Panc1 (cell line): Measurements from ENCODE around the gene SLX4IP. TPM values are rescaled to one million over a fixed set of nuclear protein-coding genes. Genes with fewer than 3 reads are reported as not detected.
"Not testable (repeated sequence)": the region's sequence is repeated elsewhere in the genome, so short reads cannot be mapped to it uniquely, and the experiment has no call there.

Experiments
- ATAC-seq: fragments of 200-7000 bp; cut with Tn5 transposase; 2 replicates; pipeline ENCODE4 v1.9.1; 2020; ENCODE audit warnings: mild to moderate bottlenecking, moderate library complexity
- BruUV-seq: library from RNA; stranded (reverse); fragments of 400-500 nt; replicated peaks from 2 replicates; lab custom pipeline; 2021; lab: Mats Ljungman, UMichigan
- CTCF ChIA-PET: fragments of 300-600 bp; sonication (Branson Sonifier 250); formaldehyde crosslinking; loops from one replicate; lab custom pipeline; 2022; ENCODE audit warnings: antibody characterized with exemption; lab: Charles Lee
- POLR2A ChIA-PET: fragments of 300-600 bp; sonication (Branson Sonifier 250); formaldehyde crosslinking; loops from one replicate; lab custom pipeline; 2022; ENCODE audit warnings: antibody characterized with exemption; lab: Charles Lee
- DNase-seq: peaks from one replicate; pipeline ENCODE4 v3.0.0-alpha.2; 2010; ENCODE audit warnings: low read depth, low spot score
- H3K27ac ChIP-seq: 2 replicates; pipeline ENCODE4 v1.5.1; 2011; ENCODE audit warnings: mild to moderate bottlenecking, low read length, inconsistent platforms
- H3K27me3 ChIP-seq: fragments of 200-500 bp; sonication (Bioruptor generic); 2 replicates; pipeline ENCODE4 v1.6.0; 2014; ENCODE audit warnings: low read length, inconsistent platforms; ENCODE audit not compliant: control insufficient read depth, insufficient read depth
- H3K36me3 ChIP-seq: fragments of 200-500 bp; sonication (Bioruptor generic); 2 replicates; pipeline ENCODE4 v1.5.1; 2014; ENCODE audit warnings: inconsistent platforms, mild to moderate bottlenecking, low read length, moderate library complexity; ENCODE audit not compliant: control insufficient read depth, insufficient read depth
- H3K4me1 ChIP-seq: 2 replicates; pipeline ENCODE4 v1.5.1; 2011; ENCODE audit warnings: inconsistent platforms, mild to moderate bottlenecking, low read length, moderate library complexity; ENCODE audit not compliant: control insufficient read depth, insufficient read depth
- H3K4me3 ChIP-seq, 2 experiments: 2 replicates each; pipeline ENCODE4 v1.5.1; 2011 to 2012; ENCODE audit warnings: low read depth in 2 of 2, low read length in 2 of 2, mild to moderate bottlenecking in 2 of 2, inconsistent platforms in 1 of 2, moderate library complexity in 1 of 2
- H3K9me3 ChIP-seq: fragments of 200-500 bp; sonication (Bioruptor generic); 2 replicates; pipeline ENCODE4 v1.5.1; 2014; ENCODE audit warnings: low read depth, mild to moderate bottlenecking, inconsistent platforms, low read length, moderate library complexity; ENCODE audit not compliant: control insufficient read depth, insufficient read depth
- CTCF ChIP-seq: fragments of 450-650 bp; IDR thresholded peaks from 2 replicates; pipeline ENCODE4 v1.5.1; 2017; ENCODE audit warnings: mild to moderate bottlenecking
- POLR2AphosphoS5 ChIP-seq: IDR thresholded peaks from 2 replicates; pipeline ENCODE4 v1.6.1; 2012; ENCODE audit warnings: mild to moderate bottlenecking, low read depth, low read length, moderate library complexity
- REST ChIP-seq, 2 experiments: IDR thresholded peaks; 2 replicates each; pipeline ENCODE4 v1.6.1; 2011 to 2012; ENCODE audit warnings: low read depth in 2 of 2, control low read depth in 1 of 2, low read length in 1 of 2, mild to moderate bottlenecking in 1 of 2, moderate library complexity in 1 of 2; ENCODE audit not compliant: insufficient read depth in 1 of 2
- SIN3A ChIP-seq: IDR thresholded peaks from 2 replicates; pipeline ENCODE4 v1.6.1; 2012; ENCODE audit warnings: low read depth, mild to moderate bottlenecking, low read length, moderate library complexity, borderline replicate concordance; ENCODE audit not compliant: insufficient read depth
- TCF7L2 ChIP-seq: IDR thresholded peaks from 2 replicates; pipeline ENCODE4 v1.6.1; 2011; ENCODE audit warnings: mild to moderate bottlenecking, low read depth, low read length, inconsistent platforms
- in situ Hi-C: cut with HindIII; loops from 2 replicates; pipeline ENCODE4 v1.10.0; 2016; ENCODE audit warnings: low sequenced_read_pairs, low pct_unique_long_range_greater_than_20kb
- intact Hi-C: fragments of 100-400 bp; cut with micrococcal nuclease; formaldehyde crosslinking; loops from one replicate; pipeline ENCODE4 v1.10.0; 2022; ENCODE audit not compliant: unreplicated experiment
- total RNA-seq: library from RNA; stranded (reverse); gene quantifications from one replicate; pipeline ENCODE4 v1.2.1, GENCODE V29; 2021; ENCODE audit not compliant: unreplicated experiment

The SLX4IP gene
- total RNA-seq, 1 experiment from 2014 or later: 5.4 TPM

- POLR2A ChIA-PET: no interaction called here
- BruUV-seq: no TSS peak
Observed at GRCh38 chr20:10586296-10586695, 151.2 kb downstream of the SLX4IP start.

GRCh38 chr20:10590446-10590845, 155.3 kb downstream of the SLX4IP start:
- H3K9me3 ChIP-seq, intact Hi-C loops, POLR2A ChIA-PET, CTCF ChIA-PET, H3K4me1 ChIP-seq, DNase-seq, H3K27ac ChIP-seq, H3K4me3 ChIP-seq, H3K36me3 ChIP-seq, in situ Hi-C loops, BruUV-seq, H3K27me3 ChIP-seq, ATAC-seq: not testable (repeated sequence)

More at GRCh38 chr20:10586296-10586695, 151.2 kb downstream of the SLX4IP start:
- Histone ChIP-seq H3K4me1 (no peaks in the 10 kb centered on the region), H3K4me3 (no peak overlapping the region), H3K36me3 (no peaks in the 10 kb centered on the region), H3K9me3 (no peaks in the 10 kb centered on the region), H3K27me3 (no peaks in the 10 kb centered on the region), H3K27ac (no peak overlapping the region)
- no peak for DNase-seq
- in situ Hi-C loops: no loop called here
- no peak for ATAC-seq
- CTCF ChIA-PET: no interaction called here
- intact Hi-C loops: no loop called here
- TF ChIP-seq REST (IDR thresholded peaks at IDR 0.05; ENCODE audit: insufficient read depth in 1 of 2, low read depth in 2 of 2, low read length in 1 of 2) (no peak), POLR2AphosphoS5 (no peak)

- H3K27ac ChIP-seq: no peak overlapping the region
- in situ Hi-C loops (no loop called here), intact Hi-C loops (no loop called here)
- H3K4me3 ChIP-seq: no peak overlapping the region
- CTCF ChIA-PET: no interaction called here
- TF ChIP-seq POLR2AphosphoS5: no peak
- TF ChIP-seq CTCF: no peak
- no peak for TF ChIP-seq TCF7L2
- no peak for TF ChIP-seq SIN3A
- TF ChIP-seq REST (IDR thresholded peaks at IDR 0.05; ENCODE audit: insufficient read depth in 1 of 2, low read depth in 2 of 2, low read length in 1 of 2): no peak
- no TSS peak for BruUV-seq
- POLR2A ChIA-PET: no interaction called here
- H3K36me3 ChIP-seq: no peaks in the 10 kb centered on the region
- no peaks in the 10 kb centered on the region for H3K4me1 ChIP-seq
- no peaks in the 10 kb centered on the region for H3K9me3 ChIP-seq
- DNase-seq (no peak), ATAC-seq (no peak)
- no peaks in the 10 kb centered on the region for H3K27me3 ChIP-seq
Observed at GRCh38 chr20:10590950-10591671, 156.0 kb downstream of the SLX4IP start.
